Upper lobe of left lung (tissue), 4 donors: ENCODE data around the gene PTCHD4.

Experiments
- CTCF ChIP-seq, 6 experiments: fragments of 450-650 bp in 4 of 6; fragments of 200-600 bp in 2 of 6; sonication (generic) in 2 of 6; IDR thresholded peaks; one replicate each; pipeline ENCODE4 v1.5.1; 2016 to 2019; ENCODE audit warnings: antibody characterized with exemption in 6 of 6
- POLR2AphosphoS5 ChIP-seq, 2 donors: sonication (generic); formaldehyde crosslinking; IDR thresholded peaks; one replicate each; pipeline ENCODE4 v1.5.1; 2017; ENCODE audit warnings: antibody characterized with exemption in 2 of 2

DNA sequence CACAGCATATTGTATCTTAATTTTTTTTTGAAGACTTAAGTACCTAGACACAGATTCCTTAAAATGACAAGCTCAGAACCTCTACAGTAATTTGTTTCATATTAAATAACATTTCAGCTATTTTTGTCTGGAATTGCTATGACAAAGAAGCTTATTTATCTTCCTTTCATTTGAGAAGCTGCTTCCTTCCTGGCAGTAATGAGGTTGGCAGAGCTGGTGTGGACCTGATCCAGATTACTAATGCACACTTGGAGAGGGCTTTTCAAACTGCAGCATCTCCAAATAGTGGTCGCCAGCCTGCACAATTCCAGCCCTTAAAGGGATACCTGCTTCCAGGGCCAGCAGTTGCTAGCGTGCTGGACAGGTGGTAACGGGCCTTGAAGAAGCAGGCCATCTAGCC, 12.1 kb downstream of the PTCHD4 start:
- TF ChIP-seq POLR2AphosphoS5 (IDR thresholded peaks at IDR 0.05) (no peak), CTCF (IDR thresholded peaks at IDR 0.05) (no peak)
